Stimulated activated CD8-positive, alpha-beta memory T cell treated with anti-CD3 and anti-CD28 coated beads, Interleukin-4, amount 100 ng/mL, for 48 hours (primary cell): ENCODE data around the gene IGSF6.
A peak's percentile ranks its signal among the peaks of the same experiment; 100 is the strongest.
"Not testable (repeated sequence)": the region's sequence is repeated elsewhere in the genome, so short reads cannot be mapped to it uniquely, and the experiment has no call there.

ENCODE experiments used
- DNase-seq: peaks from one replicate; pipeline ENCODE4 v3.0.0-alpha.2; 2020

Gene IGSF6, protein sequence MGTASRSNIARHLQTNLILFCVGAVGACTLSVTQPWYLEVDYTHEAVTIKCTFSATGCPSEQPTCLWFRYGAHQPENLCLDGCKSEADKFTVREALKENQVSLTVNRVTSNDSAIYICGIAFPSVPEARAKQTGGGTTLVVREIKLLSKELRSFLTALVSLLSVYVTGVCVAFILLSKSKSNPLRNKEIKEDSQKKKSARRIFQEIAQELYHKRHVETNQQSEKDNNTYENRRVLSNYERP

DNA sequence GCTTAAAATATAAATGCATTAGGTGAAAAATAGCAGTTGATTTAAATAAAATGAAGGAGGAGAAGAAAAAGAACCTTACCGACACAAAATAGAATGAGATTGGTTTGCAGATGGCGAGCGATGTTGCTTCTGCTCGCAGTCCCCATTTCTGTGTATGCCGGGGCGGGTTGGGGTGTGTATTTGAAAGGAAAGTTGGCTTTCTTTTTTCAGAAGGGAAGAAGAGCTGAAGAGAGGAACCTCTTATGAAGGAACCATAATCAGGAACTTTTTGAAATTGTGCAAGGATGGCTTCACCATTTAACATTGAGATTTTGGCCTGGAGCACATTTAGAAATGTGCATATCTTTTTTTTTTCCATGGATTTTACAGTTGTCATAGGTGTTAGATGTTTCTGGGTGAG lies at the start of gene IGSF6:
Gene IGSF6, minus strand, starts transcription at position 156 of the 400 bp plus-strand sequence. Its CDS starts 10 bp downstream, at position 146.
- DNase-seq: no peak

DNA sequence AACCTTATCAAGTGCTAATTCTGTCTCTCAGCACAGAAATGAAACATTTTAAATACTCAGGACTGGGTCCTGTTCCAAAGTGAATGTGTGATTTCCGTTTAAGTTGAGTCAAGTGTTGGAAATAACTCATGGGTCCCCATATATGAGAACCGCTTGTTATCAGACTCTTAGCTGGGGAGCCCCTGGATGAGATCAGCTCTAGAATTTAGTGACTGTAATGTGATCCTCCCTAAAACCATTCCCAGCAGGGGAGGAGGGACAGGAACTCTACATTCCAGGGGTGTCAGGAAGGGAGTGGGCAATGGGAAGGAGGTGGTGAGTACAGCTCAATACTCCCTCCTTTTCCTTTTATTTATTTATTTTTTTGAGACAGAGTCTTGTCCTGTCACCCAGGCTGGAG lies 48.9 kb upstream of the IGSF6 start:
- no peak for DNase-seq

GRCh38 chr16:21698169-21699032 lies 46.0 kb upstream of the IGSF6 start:
- DNase-seq: no peak

GRCh38 chr16:21697032-21697431 lies 44.6 kb upstream of the IGSF6 start:
- no peak for DNase-seq

DNA sequence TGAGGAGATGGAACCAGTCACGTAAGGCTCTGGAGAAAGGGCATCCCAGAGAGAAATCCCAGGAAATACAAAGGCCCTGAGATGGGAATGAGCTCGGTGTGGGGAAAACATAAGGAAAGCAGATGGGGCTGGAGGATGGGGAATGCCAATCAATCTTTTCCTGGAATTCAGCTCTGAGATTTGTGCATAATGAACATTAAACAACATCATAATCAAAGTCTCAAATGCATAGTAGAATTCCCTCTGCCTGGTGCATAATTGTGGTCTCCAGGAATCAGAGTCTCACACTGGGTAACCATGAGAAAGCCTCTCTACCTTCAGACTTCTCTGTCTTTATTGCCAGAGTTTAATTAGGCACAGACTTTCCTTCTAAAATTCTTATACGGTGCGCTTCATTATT lies 42.2 kb upstream of the IGSF6 start:
- DNase-seq: no peak

- DNase-seq: not testable (repeated sequence)
Measured at GRCh38 chr16:21690967-21691366, 38.6 kb upstream of the IGSF6 start.

- no peak for DNase-seq
Measured at GRCh38 chr16:21689107-21689506, 36.7 kb upstream of the IGSF6 start.

DNA sequence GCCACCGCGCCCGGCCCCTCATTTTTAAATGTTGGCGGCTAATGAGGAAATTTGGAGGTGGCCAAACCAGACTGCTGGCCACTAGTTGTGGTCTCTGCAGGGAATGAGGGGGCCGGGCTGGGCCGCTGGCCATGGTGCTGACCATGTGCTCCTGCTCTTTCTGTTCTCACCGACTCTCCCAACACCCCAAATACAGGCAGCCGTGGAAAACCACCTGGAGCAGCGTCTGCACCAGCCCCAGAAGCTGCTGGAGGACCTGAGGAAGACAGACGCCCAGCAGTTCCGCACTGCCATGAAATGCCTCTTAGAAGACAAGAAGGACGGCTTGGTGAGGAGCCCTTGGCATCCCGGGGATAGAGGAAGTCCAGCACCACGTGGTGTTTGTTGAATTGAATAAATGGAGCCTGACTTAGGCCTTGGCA lies 32.6 kb upstream of the IGSF6 start:
- no peak for DNase-seq

DNA sequence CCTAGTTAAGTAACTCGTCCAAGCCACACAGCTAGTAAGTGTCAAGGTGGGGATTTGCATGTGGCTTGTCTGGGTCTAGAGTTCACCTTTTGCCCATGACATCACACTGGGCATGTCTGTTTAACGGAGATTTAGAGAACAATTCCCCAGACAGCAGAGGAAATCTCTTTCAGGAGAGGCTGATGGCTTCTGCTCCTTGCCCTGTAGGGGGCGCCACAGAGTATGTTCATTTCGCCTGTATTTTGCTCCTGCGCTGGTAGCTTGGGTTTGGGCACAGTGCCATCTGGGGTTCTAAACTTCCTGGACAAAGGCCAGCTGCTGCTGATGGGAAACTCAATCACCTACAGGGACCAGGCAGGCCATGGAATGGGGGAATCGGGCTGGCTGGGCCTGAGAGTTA lies 31.8 kb upstream of the IGSF6 start:
- peak; percentile 74 for DNase-seq

DNA sequence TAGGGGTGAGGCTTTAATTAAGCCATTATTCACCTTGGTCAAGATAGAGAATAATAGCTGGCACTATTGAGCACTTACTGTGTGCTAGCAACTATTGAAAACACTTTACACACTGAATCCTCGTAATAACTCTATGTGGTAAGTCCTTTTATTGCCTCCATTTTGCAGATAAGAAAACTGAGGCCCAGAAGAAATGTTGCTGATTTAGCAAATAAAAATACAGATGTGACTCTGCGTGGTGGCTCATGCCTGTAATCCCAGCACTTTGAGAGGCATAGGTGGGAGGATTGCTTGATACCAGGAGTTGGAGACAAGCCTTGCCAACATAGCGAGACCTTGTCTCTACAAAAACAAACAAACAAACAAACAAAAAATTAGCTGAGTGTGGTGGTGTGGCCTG lies 30.8 kb upstream of the IGSF6 start:
- no peak for DNase-seq

- DNase-seq: not testable (repeated sequence)
Measured at GRCh38 chr16:21680714-21681113, 28.3 kb upstream of the IGSF6 start.

GRCh38 chr16:21674456-21674855 lies 22.0 kb upstream of the IGSF6 start:
- not testable (repeated sequence) for DNase-seq

- no peak for DNase-seq
Measured at GRCh38 chr16:21673469-21673868, 21.1 kb upstream of the IGSF6 start.

DNA sequence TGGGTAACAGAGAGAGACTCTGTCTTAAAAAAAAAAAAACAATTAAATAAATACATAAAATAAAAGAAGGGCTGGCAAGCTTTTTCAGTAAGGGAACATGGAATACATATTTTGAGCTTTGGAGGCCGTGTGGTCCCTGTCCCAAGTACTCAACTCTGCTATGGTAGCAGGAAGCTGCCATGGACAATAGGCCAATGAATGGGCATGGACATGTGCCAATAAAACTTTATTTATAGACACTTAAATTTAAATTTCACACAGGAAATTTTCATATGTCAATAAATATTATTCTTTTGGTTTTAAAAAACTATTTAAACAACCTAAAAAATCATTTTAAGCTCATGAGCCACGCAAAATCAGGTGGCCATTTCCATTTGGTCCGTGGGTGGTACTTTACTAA lies 15.2 kb upstream of the IGSF6 start:
- no peak for DNase-seq

DNA sequence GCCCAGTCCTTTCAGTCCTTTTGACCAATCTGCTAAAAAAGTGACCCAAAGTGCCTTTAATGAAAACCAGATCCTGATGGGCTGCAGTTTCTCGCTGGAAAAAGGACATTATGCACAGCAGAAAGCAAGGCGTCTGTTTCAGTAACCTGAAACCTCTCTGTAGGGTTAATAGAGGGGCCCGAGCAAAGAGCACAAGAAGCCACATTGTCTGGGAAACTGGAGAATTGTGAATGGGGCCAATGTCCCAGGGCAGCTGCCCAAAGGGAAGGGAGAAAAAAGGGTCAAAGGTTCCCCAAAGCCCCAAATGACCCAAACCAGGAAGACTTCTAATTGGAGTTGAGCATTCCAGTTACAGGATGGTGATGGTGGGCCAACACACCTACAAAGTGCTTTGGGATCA lies 14.4 kb upstream of the IGSF6 start:
- DNase-seq: no peak

GRCh38 chr16:21664801-21665492 lies 12.5 kb upstream of the IGSF6 start:
- DNase-seq: no peak

DNA sequence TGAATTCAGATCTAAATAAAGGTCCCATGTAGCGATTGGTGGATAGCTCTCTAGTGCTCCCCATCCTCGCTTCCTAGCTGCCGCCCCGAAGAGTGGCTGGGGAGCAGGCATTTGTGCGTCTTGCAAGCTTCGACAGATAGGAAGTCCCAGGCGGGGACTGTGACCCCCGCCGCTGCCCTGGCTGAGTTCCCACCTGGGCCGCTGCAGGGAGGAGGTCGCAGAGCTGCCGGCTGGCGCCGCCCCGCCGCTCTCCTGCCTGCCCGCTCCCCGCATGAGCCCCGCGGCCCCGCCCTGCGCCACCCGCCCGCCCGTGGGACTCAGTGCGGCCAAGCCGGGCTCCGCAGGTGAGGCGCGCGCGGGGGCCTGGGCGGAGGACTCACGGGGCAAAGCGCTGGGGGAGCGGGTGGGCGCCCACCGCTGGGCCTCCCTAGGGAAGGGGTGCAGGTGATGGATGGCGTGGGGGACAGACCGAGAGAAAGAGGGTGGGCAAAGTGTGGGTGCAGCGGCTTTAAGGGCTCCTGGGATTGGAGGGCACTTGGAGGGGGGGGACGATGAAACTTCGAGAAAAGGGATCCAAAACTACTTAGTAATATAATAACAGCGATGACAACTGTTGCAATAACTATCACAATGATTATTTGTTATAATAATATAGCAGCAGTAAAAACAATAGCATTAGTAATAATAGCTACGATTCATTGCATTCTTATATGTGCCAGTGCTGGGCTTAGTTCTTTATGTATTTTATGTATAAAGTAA lies 11.7 kb upstream of the IGSF6 start, which contains the start of gene OTOA:
Gene OTOA, plus strand, starts transcription at position 80 of the 759 bp plus-strand sequence. CDS start 14,547 bp downstream, outside the sequence.
- DNase-seq: peak; percentile 46

GRCh38 chr16:21659124-21659523 lies 6.7 kb upstream of the IGSF6 start:
- no peak for DNase-seq

DNA sequence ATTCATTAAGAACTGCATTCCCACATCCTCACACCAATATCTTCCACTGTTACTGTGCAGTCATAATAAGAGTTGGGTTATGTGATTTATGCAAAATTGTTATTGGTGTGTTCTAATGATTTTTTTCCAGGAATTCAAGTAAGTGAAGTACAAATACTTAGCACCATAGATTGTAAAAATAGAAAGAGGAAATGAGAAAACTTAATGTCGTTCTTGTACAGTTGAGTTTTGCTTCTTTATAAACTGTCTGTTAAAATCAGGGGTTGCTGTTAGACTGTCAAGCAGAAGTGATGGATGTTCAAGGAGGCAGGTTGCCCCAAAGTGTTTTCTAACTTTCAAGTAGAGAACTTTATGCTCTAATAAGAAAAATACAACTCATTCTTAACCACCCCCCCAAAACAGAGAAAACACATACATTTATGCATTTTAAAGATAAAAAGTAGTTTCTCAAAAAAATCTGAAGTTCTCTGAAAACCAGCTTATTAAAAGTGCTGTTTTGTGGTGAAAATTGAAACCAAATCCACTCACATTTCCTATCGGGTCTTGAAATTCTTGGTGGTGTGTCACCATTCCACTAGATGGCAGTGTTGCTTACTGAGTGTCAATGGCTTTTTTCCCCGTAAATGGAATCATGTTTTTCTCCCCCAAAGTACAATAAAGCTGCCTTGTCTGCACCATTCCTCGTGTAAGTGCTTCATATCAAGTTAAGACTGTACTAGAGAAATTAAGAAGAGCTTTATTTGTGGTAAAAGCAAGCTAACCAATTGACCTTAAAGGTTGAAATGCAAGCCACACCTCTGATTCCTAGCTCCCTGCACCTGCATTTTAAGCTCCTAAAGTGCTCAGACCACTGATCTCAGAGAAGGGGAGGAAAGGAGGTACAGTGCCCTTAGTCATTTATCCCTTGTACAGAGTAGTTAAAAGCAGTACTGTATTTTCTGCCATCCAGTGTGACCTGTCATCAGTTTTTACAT lies 4.7 kb upstream of the IGSF6 start:
- peak; percentile 38 for DNase-seq

DNA sequence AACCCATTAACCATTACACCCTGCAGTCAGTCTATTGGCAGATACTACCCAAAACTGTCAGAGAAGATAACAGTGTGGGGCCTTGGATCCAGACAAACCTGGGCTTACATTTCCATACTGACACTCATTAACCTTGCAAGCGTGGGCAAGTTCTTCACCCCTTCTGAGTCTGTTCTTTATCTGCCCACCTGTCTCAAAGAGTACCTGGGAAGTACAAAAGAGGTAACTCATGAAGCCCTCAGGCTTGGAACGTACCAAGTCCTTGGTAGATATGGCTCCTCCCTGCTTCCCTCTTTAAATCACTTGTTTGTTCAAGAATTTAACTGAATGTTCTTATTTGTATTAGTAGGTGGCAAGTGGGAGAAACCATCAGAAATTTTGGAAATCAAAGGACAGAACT lies 2.5 kb upstream of the IGSF6 start:
- no peak for DNase-seq

- DNase-seq: no peak
Measured at GRCh38 chr16:21654466-21654865, 2.1 kb upstream of the IGSF6 start.

DNA sequence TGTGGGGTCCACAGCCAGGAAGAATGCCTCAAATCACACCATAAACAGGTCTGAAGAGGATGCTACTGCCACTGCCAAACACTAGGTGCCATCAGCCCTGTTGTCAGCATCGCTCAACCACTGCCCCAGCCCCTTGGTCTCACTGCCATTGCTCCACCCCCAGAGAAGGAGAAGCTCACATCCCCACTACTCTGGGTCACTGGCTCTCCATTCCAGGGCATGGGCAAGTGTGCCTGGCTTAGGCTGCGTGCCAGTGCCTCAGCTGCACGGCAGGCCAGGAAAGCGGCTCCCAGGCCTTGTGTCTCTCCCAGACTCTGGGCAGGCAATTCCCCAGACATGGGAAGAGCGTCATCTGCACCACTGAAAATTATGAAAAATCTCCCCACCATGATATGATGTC lies 1.2 kb upstream of the IGSF6 start:
- DNase-seq: no peak
